Measurements from ENCODE around the gene MTERF4.

MTERF4 gene

DNA sequence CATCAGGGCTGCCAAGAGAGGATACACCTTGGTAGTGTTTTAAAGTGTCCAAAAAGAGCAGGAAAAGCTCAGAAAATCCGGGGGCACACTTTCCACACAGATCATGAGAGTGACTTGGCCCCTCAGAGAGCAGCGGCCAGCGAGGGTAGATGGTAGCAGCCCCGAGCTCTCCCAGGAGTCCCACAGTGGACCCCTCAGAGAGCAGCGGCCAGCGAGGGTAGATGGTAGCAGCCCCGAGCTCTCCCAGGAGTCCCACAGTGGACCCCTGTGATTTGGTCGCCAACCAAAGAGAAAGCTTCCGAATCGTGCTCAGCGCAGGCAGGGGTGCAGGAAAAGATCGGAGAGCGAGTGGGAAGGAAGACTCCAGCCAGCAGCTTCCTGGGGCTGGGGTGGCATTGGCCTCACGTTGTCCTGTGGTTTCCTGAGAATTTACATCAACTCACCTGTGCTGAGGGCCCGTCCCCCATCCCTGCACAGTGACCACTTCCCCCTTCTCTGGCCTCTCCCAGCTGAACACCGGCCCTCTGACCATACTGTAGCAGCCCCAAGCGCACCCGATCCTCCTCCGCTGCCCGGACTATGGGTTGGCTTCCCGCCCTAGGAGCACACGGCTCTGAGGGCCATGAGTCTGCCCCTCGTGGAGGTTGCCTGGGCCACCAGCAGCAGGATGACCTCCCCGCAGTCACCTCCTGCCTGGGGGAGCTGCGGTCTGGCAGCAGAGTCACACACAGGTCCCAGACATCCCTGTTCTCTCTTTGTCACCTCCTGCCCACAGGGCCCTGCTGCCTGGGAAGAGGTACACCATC lies 33.7 kb downstream of the MTERF4 start:
- DNase-seq = no peak

- DNase-seq = no peak
Observed at GRCh38 chr2:241067501-241068135, 34.5 kb downstream of the MTERF4 start.

- no peak for DNase-seq
Observed at GRCh38 chr2:241066893-241067341, 35.2 kb downstream of the MTERF4 start.

DNA sequence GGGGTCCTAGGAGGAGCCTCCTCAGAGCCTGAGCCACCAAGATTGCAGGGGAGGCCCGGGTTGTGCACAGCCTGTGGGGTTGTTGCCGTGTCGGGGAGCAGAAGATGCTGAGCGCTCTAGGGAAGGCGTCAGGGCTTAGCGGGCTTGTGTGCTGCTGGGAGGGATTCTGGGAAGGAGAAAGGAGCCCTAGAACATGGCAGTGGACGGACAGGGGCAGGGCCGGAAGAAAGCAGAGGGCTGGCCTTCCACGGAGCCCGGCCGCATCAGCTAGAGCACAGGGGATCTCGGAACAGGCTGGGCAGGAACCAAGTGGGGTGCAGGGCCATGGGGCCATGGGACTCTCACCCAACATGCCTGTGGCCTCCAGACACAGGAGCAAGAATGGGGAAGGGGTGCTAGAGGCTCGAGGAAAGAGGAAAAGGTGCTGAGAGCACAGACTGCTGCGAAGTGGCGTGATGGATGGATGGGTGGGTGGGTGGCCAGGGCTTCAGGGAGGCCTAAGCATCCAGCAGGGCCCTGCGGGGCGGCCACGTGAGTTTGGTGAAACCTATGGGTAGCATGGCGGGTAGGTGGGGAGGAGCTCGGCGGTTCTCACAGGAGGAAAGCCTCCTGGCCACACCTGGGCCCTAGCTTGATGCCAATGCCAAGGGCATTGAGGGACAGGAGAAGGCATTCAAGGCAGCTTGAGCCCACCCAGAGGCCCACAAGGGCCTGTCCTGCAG lies 35.8 kb downstream of the MTERF4 start:
- DNase-seq = no peak

DNA sequence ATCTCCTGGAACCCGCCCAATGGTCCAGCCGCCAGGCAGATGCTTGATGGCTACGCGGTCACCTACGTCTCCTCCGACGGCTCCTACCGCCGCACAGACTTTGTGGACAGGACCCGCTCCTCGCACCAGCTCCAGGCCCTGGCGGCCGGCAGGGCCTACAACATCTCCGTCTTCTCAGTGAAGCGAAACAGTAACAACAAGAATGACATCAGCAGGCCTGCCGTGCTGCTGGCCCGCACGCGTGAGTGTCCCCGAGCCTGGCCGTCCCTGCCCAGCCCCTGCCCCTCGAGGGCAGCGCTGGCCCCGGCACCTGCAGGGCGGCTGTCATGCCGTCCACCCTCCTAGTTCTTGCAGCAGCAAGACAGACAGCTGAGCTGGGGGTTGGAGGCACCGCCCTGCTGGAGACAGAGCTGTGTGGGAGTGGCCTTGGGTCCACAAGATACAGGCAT lies 36.7 kb downstream of the MTERF4 start:
- DNase-seq = no peak

- DNase-seq = no peak
Observed at GRCh38 chr2:241064802-241065354, 37.2 kb downstream of the MTERF4 start.

DNA sequence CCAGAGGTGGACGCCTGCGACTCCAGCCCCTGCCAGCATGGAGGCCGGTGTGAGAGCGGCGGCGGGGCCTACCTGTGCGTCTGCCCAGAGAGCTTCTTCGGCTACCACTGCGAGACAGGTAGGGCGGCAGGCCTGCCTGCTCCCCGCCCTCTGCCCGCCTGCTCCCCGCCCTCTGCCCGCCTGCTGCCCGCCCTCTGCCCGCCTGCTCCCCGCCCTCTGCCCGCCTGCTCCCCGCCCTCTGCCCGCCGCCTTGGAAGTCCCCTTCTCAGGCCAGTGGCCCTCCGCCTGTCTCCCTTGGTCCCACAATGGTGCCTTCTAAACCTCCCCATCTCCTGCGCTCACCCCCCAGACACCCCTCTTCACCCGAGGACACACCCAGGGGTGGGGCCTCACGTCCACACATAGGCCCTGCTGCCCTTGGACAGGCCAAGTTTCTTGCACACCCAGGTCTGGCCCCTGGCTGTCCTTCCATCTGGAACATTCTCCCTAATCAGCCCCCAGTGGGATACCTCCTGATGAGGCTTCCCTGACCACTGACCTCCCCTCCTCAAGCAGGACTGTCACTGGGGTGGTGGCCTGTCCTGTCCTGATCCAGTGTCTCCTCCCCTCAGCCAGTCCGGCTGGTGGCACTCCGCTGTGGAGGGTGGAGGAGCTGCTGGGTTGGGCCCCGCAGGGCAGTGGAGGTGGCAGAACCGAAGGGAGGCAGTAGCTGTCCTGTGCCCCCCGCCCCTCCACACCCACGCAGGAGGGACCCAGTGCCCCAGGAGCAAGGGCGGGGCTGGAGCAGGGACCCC lies 37.9 kb downstream of the MTERF4 start:
- no peak for DNase-seq

GRCh38 chr2:241063587-241063986 lies 38.5 kb downstream of the MTERF4 start:
- DNase-seq = no peak

- DNase-seq = no peak
Observed at GRCh38 chr2:241063093-241063551, 39.0 kb downstream of the MTERF4 start.

DNA sequence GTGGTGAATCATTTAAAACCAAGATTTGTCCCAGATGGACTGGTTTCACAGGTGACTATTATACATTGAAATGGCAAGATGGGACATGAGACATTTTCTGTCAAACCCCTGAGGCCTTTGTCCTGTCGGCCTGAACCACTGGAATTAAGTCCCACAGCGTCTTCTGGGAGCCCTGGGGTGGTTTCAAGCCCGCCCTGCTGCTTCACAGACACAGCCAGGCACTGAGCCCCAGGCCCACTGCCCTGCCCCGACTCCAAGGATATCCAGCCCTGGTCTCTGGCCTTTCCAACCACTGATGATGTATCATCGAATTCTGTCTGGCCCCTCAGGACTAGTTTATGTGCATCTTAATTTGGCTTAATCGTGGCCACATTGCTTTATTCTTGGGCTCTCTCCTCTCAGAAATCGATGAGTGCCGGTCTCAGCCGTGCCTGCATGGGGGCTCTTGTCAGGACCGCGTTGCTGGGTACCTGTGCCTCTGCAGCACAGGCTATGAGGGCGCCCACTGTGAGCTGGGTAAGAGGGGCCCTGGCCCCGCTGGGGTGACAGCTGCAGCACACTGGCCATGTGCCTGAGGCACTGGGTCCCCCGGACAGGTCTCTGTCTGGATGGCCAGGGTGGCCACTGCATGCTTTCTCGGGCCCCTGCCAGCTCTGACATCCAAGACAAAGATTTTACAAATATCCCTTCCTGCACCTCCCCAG lies 39.5 kb downstream of the MTERF4 start:
- DNase-seq = no peak

DNA sequence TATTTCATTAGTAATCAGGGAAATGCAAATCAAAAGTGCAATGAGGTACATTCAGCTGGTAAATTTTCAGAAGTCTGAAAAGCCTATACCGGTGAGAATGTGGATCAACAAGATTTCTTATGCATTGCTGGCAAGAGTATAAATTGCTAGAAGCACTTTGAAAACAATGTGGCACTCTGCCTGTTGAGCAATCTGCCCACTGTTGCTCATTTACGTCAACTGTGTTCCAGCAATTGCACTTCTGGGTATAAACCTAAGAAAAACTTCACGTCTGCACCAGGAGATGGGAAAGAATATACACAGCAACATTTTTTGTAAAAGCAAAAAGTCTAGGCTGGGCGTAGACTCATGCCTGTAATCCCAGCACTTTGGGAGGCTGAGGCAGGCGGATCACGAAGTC lies 40.8 kb downstream of the MTERF4 start:
- DNase-seq = no peak

DNA sequence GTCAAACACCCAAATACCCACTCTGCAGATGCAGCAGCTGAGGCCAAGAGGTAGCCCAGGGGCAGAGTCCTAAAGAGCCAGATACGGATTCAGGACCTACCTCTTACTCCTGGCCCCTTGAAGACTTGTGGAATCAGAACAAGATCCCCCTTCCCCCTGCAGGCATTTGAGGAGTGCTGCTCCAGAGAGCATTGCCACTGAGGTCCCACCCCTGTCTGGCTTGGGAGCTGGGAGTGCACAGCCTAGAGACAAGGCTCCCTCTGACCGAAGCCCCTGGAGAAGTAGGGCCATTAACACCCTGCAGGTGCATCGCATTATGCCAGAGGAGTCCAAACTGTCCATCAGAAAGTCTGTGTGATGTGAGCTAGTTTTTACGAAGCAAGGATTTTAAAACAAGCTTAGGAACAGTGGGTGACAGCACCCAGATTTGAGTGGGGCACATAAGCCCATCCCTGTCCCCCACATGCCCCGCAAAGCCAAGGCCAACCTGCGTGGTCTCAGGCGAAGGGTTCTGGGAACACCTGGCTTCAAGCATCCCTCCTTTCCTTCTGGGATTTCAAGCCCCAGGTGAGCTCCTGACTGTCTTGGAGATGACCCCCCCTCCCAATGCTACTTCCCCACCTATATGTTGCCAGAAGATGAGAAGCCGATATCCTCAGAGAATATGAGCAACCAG lies 48.4 kb downstream of the MTERF4 start:
- no peak for DNase-seq

DNA sequence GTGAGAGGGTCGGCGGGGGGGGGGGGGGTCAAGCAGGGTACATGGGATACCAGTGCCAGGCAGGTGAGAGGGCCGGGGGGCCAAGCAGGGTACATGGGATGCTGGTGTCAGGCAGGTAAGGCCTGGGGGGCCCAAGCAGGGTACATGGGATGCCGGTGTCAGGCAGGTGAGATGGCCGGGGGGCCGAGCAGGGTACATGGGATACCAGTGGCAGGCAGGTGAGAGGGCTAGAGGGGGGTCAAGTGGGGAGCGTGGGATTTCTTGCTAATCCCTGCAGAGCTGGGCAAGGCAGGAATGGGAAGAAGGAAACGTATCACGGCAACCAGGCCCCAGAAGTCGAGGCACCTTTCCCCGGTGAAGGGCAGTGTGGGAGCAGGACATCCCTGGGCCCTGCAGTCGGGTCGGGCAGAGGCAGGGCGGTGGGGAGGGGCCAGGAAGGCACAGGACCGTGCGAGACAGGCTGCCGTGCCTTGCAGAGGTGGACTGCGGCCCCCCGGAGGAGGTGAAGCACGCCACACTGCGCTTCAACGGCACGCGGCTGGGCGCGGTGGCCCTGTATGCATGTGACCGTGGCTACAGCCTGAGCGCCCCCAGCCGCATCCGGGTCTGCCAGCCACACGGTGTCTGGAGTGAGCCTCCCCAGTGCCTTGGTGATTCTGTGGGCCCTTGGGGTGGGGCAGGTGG lies 49.3 kb downstream of the MTERF4 start:
- no peak for DNase-seq

GRCh38 chr2:241051578-241052487 lies 50.3 kb downstream of the MTERF4 start:
- no peak for DNase-seq

DNA sequence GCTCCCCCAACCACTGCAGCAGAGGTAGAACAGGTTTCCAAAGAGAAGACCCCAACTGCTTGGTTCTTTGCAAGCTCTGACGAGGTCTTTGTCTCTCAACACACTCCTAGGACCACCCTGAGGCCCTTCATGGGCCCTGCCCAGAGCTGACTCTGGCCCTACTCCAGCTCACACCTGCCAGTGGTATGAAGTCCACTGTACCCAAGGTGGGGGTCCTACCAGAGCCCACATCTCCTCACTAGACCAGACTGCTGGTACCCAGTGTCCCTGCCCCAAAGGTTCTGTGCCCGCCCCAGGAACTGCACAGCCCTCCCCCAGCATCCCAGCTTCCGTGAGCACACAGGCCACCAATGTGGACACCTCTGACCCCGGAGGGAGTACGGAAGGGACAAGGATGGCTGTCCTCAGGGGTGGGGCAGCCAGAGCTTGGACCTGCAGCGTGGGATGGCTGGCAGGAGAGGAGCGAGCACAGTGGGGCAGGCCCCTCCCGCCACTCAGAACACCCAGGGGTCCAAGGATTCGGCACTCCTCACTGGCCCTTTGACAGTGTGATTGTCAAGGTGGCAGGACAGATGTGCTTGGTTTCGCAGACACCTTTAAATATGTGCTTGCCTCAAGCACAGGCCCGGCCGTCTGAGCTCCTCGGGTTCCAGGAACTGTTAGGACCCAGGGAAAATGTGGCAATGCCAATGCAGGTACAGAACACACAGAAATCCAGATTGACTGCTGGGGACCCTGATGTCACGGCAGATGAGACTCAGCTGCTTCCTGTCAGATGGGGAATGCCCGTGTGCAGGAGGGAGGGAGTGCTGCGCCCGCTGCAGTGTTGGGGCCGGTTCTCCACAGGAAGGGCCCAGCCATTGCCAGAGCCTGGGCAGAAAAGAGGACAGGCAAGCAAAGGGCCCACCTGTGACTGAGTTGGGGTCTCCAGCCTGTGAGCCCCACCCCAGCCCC lies 51.2 kb downstream of the MTERF4 start:
- DNase-seq = no peak

GRCh38 chr2:241049739-241050623 lies 52.1 kb downstream of the MTERF4 start:
- DNase-seq = no peak

DNA sequence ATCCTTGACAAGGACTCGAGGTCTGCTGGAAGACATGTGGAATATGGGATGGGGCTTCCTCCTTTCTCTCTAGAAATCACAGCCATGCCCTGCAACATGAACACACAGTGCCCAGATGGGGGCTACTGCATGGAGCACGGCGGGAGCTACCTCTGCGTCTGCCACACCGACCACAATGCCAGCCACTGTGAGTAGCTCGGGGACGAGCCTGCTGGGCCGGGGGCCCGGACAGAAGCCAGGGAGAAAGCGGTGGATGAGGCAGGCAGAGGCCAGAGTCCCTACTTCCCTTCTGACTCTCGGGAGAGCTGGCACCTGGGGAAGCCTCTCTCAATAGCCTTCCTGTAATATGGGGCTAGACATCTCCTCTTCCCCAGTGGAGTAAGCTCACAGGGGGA lies 53.1 kb downstream of the MTERF4 start:
- no peak for DNase-seq
